GM12892 (cell line): Measurements from ENCODE around the gene LSAMP.

Experiments used
- POLR2A ChIP-seq: IDR thresholded peaks from 2 replicates; pipeline ENCODE4 v1.6.1; 2011; ENCODE audit warnings: low read depth, low read length, control low read depth
- POLR2AphosphoS5 ChIP-seq: IDR thresholded peaks from 2 replicates; pipeline ENCODE4 v1.6.1; 2011; ENCODE audit warnings: low read depth, low read length, control low read depth
- TAF1 ChIP-seq: IDR thresholded peaks from 2 replicates; pipeline ENCODE4 v1.6.1; 2011; ENCODE audit warnings: low read depth, mild to moderate bottlenecking, control low read depth, low read length, borderline replicate concordance

DNA sequence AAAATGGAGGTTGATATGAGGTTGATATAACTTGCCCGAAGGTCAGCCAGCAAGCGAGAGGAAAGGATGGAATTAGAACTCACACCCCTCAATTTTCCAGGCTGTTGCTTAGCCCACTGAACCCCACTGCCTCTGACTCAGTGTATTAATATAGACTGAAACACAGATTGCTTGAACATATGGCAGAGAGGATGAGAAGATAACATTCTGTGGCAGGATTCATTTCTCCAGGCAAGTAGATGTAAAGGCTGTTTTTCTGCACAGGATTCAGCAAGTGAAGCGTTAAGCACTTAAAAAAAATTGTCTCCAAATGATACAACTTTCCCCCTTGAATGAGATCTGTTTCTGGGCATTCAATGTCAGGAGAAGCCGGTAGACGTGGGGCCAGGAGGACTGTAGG, 486.8 kb downstream of the LSAMP start:
- TF ChIP-seq POLR2A (no peak), POLR2AphosphoS5 (no peak), TAF1 (no peak)
